T47D (cell line): ENCODE measurements around the gene RGL3.
"Not testable (repeated sequence)": the region's sequence is repeated elsewhere in the genome, so short reads cannot be mapped to it uniquely, and the experiment has no call there.

Source experiments
- DNase-seq, 2 experiments: peaks; one replicate each; pipeline versions ENCODE4 v3.0.0 to v3.0.0-alpha.2; 2011 to 2012; ENCODE audit warnings: low read depth in 1 of 2, low spot score in 1 of 2
- JUND ChIP-seq: IDR thresholded peaks from 2 replicates; pipeline ENCODE4 v1.6.1; 2012; ENCODE audit warnings: low read depth
- in situ Hi-C: cut with HindIII; loops from 2 replicates; pipeline ENCODE4 v1.10.0; 2016; ENCODE audit warnings: low sequenced_read_pairs, low pct_unique_long_range_greater_than_20kb

Gene RGL3

DNA sequence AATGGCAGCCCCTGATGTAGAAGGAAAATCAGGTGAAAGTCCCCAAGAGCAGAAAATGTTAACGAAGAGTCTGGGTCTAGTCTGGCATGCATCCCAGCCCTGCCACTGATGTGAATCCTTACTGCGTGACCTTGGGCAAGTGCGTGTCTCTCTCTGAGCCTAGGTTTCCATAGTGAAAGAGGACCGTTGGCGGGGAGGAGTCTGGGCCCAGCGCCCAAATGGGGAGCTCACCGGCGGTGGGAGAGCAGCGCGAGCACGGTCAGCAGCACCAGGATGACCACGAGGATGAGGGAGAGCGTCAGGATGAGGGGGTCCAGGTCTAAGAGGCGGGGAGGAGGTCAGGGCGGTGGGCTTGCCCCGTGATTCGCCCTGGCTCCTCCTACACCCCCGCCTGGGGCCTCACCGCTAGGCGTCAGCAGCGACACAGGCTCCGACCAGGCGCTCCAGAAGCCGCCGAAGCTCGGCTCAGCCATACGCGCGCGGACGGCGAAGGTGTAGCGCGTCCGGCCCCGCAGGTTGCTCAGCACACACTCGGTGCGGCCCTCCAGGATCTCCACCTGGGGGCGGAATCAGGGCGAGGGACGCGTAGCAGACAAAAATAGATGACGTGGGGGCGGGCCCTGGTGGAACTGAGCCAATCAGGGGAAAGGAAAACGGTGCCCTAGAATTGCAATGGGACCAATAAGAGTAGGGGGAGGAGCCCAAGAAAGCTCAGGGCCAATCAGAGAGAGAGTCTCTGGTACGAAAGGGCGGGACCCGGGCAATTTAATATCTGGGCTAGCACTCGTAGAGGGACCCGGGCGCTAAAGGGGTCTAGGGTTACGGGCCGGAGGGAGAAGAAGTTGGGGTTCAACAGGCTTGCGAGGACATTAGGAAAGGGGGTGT, 38.2 kb downstream of the RGL3 start:
- peak; percentile 96 to 99 for DNase-seq
- in situ Hi-C loops = no loop called here
- no peak for TF ChIP-seq JUND

GRCh38 chr19:11379857-11380350, 39.2 kb downstream of the RGL3 start:
- in situ Hi-C loops = no loop called here
- TF ChIP-seq JUND = no peak
- no peak for DNase-seq

- in situ Hi-C loops, DNase-seq: not testable (repeated sequence)
Observed at GRCh38 chr19:11379269-11379845, 39.8 kb downstream of the RGL3 start.

- TF ChIP-seq JUND = no peak
- in situ Hi-C loops = no loop called here
- peak in 1 of 2 experiments; percentile 48 for DNase-seq
Observed at GRCh38 chr19:11378319-11379189, 40.6 kb downstream of the RGL3 start.

DNA sequence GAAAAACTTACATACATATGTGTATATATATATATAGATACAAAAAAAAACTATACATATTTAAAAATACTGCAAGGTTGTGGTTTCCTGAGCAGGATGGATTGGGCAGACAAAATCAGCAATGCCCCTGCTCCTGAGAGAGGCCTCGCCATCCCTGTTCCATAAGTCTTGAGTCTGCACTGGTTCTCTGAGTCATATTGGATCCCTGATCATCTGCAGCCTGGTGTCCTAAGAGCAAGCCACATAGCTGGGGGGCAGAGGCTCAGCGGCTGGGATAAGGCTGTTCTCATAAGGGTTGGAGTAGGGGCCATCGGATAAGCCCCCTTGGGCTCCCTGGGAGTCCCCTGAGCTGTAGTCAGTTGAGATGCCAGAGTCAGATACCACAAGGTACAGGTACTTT, 41.4 kb downstream of the RGL3 start:
- no peak for TF ChIP-seq JUND
- in situ Hi-C loops = no loop called here
- no peak for DNase-seq

- TF ChIP-seq JUND = no peak
- peak in 1 of 2 experiments; percentile 35 for DNase-seq
- in situ Hi-C loops = no loop called here
Observed at GRCh38 chr19:11377237-11377636, 41.9 kb downstream of the RGL3 start.

GRCh38 chr19:11375143-11375948, 43.8 kb downstream of the RGL3 start:
- no peak for TF ChIP-seq JUND
- no peak for DNase-seq
- in situ Hi-C loops = no loop called here

- TF ChIP-seq JUND = no peak
- in situ Hi-C loops = no loop called here
- DNase-seq = peak; percentile 98 to 99
Observed at GRCh38 chr19:11374433-11375142, 44.5 kb downstream of the RGL3 start, which contains the start of gene SWSAP1. SWSAP1 (plus strand) TSS chr19:11374666; CDS start chr19:11374681, 15 bp downstream.

- TF ChIP-seq JUND = no peak
- in situ Hi-C loops = no loop called here
- DNase-seq = no peak
Observed at GRCh38 chr19:11373885-11374432, 45.2 kb downstream of the RGL3 start.

DNA sequence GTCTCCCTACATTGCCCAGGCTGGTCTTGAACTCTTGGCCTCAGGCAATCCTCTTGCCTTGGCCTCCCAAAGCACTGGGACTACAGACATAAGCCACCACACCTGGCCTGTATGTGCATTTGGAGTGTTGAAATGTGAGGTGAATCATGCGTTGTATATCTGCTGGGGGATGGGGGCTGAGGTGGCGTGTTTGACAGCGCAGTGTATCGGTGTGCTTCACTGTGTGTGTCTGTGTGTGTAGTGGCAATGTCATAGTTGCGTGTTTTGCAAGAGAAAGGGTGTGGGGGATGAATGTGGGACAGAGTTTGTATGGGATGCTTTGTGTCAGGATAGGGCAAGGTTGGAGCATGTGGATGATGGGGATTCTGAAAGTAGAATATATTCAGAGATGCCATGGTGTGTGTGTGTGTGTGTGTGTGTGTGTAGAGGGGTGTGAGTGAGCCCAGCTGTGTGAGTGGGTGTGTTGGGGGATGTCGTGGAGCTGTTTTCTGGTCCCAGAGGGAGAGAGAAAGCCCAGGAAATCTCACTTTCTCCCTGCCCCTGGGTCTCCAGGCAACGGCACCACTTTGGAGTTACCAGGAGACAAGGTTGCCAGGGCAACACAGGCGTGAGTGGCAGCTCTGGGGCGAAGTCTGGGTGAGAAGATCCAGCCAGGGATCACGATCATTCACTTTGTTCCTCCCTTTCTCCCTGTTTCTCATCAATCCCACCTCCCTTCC, 45.8 kb downstream of the RGL3 start:
- no peak for TF ChIP-seq JUND
- DNase-seq = peak in 1 of 2 experiments; percentile 37
- in situ Hi-C loops = no loop called here
